ENCODE results near the gene CPLX3. TPM values are rescaled to one million over a fixed set of nuclear protein-coding genes. Genes with fewer than 3 reads are reported as not detected.

The CPLX3 gene
- total RNA-seq, 1 experiment from 2014 or later, result not detected

DNA sequence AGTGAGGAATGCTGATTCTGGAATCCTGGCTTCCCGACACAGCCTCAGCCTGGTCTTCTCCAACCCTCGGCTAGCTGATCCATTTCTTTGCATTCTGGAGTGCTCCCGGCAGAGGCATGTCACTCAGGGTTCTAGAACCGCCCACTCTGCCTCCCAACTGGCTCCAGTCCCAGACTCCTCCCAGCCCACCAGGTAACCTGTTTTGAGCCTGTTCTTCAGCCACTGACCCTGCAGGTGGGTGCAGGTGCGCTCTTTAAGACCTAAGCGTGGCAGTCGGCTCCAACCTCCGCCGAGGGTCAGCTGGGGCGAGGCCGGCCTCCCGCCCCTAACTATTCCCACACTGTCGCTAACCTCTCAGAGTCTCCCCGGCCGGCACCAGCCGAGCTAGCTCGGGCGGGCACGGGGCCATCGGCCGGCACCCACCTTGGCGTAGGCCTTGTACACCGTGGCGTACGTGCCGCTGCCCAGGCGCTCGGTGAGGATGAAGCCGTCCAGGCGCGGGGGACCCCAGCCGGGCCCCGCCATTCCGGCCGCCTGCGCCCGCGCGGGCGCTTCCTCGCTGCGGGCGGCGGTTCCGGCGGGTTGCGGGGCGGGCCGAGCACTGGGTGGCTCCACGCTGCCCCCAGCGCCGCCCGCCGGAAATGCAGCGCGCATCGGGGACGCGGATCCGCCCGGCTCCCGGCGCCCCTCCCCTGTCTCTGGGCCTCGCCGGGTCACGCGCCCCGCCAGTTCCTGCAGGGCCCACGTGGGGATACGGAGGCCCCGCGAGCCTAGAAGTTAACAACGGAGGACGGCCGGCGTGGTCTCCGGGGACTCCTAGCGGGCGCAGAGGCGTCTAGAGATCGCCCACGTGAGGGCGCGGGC lies 16.4 kb downstream of the CPLX3 start, which contains the start of gene ULK3:
ULK3 (minus strand) TSS at position 576 of the 864 bp plus-strand sequence; CDS start at position 525, 51 bp downstream.
- peak within 1 kb of the TSS; percentile 95 to 98 (median 97) for H3K27ac Mint-ChIP-seq
- no peak within 1 kb of the TSS for H2AFZ ChIP-seq (ENCODE audit: low read length)
- no peak within 1 kb of the TSS for H4K5ac ChIP-seq (ENCODE audit: insufficient read length, low read depth, low read length)
- H3K56ac ChIP-seq (ENCODE audit: insufficient read length, low read depth, low read length), result no peak within 1 kb of the TSS
- H4K20me1 ChIP-seq (ENCODE audit: control insufficient read depth, insufficient read depth, insufficient read length), result peaks cover under 1% of the 10 kb centered on the region
- no peaks in the 10 kb centered on the region for H3K27me3 ChIP-seq (ENCODE audit: insufficient read depth, low read length)
- H3K23me2 ChIP-seq (ENCODE audit: insufficient read length, low read depth, low read length, poor library complexity, severe bottlenecking), result peaks cover 6% of the 10 kb centered on the region
- H4K91ac ChIP-seq (ENCODE audit: insufficient read length, low read depth, low read length), result peak within 1 kb of the TSS; percentile 77
- no peaks in the 10 kb centered on the region for H3K9me3 Mint-ChIP-seq
- no peaks in the 10 kb centered on the region for H3K79me2 ChIP-seq (ENCODE audit: insufficient read depth, low read length)
- WGBS (ENCODE audit: extremely low coverage, insufficient read length, low lambda C conversion rate), result no CpG with 5 or more reads among the region's 84 CpGs
- H3K4me2 ChIP-seq (ENCODE audit: insufficient read depth, insufficient read length, low read length), result peak within 1 kb of the TSS; percentile 64
- H3K4me3 Mint-ChIP-seq, result peak within 1 kb of the TSS; percentile 89 to 90
- no peak within 1 kb of the TSS for H2AK5ac ChIP-seq (ENCODE audit: insufficient read length, low read length)
- peaks cover 20 to 35% of the 10 kb centered on the region in 2 experiments for H3K4me1 Mint-ChIP-seq
- H2BK15ac ChIP-seq (ENCODE audit: low read depth, low read length), result no peak within 1 kb of the TSS; the same call in 1 of the 2 replicates
- H3K14ac ChIP-seq (ENCODE audit: insufficient read depth, low read length), result peak within 1 kb of the TSS; percentile 92
- peaks cover 12 to 44% (median 38%) of the 10 kb centered on the region in 3 experiments for H3K36me3 Mint-ChIP-seq (ENCODE audit: insufficient read depth in 1 of 3, low read depth in 3 of 3)
- no peak within 1 kb of the TSS for H2BK5ac ChIP-seq (ENCODE audit: insufficient read length, low read length)
- no peak within 1 kb of the TSS for H3K27ac ChIP-seq (ENCODE audit: insufficient read length, low read depth, low read length)
- H3K79me1 ChIP-seq (ENCODE audit: insufficient read depth, low read depth, low read length, poor library complexity, severe bottlenecking), result no peaks in the 10 kb centered on the region
- no peak within 1 kb of the TSS; the same call in 1 of the 2 replicates for H3K4ac ChIP-seq (ENCODE audit: low read depth, low read length)
- H3K9me3 ChIP-seq (ENCODE audit: control insufficient read depth, low read depth, low read length), result no peaks in the 10 kb centered on the region
- DNase-seq, result peak; percentile 95
- no peak within 1 kb of the TSS for H2BK120ac ChIP-seq (ENCODE audit: low read depth, low read length, poor library complexity, severe bottlenecking)
- no peaks in the 10 kb centered on the region; the same call in 1 of the 2 replicates for H3K4me1 ChIP-seq (ENCODE audit: insufficient read depth, low read length)
- H2BK12ac ChIP-seq (ENCODE audit: insufficient read length, low read depth, low read length), result no peak within 1 kb of the TSS
- no peak within 1 kb of the TSS for H3T11ph ChIP-seq (ENCODE audit: low read length)
- no peaks in the 10 kb centered on the region for H3K27me3 Mint-ChIP-seq (ENCODE audit: low read depth)
- H3K9ac ChIP-seq (ENCODE audit: extremely low read depth, insufficient read length, low read length), result peak within 1 kb of the TSS; percentile 73
- no peak within 1 kb of the TSS for H3K23ac ChIP-seq (ENCODE audit: insufficient read length, low read depth, low read length)
- H4K8ac ChIP-seq (replicated peaks; ENCODE audit: insufficient read length, low read depth, low read length), result no peak within 1 kb of the TSS
- H2BK20ac ChIP-seq (ENCODE audit: low read depth, low read length, poor library complexity, severe bottlenecking), result no peak within 1 kb of the TSS
- TF ChIP-seq, protein P1, sequence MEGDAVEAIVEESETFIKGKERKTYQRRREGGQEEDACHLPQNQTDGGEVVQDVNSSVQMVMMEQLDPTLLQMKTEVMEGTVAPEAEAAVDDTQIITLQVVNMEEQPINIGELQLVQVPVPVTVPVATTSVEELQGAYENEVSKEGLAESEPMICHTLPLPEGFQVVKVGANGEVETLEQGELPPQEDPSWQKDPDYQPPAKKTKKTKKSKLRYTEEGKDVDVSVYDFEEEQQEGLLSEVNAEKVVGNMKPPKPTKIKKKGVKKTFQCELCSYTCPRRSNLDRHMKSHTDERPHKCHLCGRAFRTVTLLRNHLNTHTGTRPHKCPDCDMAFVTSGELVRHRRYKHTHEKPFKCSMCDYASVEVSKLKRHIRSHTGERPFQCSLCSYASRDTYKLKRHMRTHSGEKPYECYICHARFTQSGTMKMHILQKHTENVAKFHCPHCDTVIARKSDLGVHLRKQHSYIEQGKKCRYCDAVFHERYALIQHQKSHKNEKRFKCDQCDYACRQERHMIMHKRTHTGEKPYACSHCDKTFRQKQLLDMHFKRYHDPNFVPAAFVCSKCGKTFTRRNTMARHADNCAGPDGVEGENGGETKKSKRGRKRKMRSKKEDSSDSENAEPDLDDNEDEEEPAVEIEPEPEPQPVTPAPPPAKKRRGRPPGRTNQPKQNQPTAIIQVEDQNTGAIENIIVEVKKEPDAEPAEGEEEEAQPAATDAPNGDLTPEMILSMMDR (conservative IDR thresholded peaks at IDR 0.05), result peak; percentile 70
- H3K18ac ChIP-seq (ENCODE audit: insufficient read length, low read depth, low read length), result peak within 1 kb of the TSS; percentile 72

All from H9 (cell line).